VCaP (cell line): ENCODE data around the gene RPL29.

ENCODE experiments used
- H3K27ac ChIP-seq: fragments of 450-650 bp; 2 replicates; pipeline ENCODE4 v1.5.1; 2017
- TF ChIP-seq, protein P1 (sequence below): fragments of 450-650 bp; conservative IDR thresholded peaks from 2 replicates; pipeline ENCODE4 v1.5.1; 2017; ENCODE audit warnings: mild to moderate bottlenecking, moderate library complexity

Gene RPL29

DNA sequence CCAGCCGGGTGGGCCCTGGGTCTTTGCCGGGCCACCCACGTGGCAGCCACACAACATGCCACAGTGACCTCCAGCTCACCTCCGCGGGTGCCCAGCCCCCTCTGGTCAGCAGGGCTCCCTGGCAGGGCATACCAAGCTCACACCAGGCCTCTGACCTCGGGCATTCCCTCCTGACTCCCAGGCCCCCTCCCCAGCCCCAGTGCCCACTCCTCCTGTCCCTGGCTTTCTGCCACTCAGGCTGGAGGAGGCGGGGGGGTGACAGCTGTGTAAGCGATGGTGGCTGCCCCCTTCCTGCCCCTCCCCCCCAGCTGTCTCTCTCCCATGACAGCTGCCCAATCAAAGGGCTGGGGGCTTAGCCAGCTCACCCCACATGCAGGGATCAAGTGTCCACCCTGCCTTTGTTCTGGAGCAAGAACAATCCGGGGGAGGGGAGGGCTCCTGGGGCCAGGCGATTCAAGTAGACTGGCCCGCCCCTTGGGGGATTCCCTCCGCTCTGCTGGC lies 31.7 kb downstream of the RPL29 start:
- TF ChIP-seq, protein P1, sequence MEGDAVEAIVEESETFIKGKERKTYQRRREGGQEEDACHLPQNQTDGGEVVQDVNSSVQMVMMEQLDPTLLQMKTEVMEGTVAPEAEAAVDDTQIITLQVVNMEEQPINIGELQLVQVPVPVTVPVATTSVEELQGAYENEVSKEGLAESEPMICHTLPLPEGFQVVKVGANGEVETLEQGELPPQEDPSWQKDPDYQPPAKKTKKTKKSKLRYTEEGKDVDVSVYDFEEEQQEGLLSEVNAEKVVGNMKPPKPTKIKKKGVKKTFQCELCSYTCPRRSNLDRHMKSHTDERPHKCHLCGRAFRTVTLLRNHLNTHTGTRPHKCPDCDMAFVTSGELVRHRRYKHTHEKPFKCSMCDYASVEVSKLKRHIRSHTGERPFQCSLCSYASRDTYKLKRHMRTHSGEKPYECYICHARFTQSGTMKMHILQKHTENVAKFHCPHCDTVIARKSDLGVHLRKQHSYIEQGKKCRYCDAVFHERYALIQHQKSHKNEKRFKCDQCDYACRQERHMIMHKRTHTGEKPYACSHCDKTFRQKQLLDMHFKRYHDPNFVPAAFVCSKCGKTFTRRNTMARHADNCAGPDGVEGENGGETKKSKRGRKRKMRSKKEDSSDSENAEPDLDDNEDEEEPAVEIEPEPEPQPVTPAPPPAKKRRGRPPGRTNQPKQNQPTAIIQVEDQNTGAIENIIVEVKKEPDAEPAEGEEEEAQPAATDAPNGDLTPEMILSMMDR = no peak
- H3K27ac ChIP-seq = no peak overlapping the region

DNA sequence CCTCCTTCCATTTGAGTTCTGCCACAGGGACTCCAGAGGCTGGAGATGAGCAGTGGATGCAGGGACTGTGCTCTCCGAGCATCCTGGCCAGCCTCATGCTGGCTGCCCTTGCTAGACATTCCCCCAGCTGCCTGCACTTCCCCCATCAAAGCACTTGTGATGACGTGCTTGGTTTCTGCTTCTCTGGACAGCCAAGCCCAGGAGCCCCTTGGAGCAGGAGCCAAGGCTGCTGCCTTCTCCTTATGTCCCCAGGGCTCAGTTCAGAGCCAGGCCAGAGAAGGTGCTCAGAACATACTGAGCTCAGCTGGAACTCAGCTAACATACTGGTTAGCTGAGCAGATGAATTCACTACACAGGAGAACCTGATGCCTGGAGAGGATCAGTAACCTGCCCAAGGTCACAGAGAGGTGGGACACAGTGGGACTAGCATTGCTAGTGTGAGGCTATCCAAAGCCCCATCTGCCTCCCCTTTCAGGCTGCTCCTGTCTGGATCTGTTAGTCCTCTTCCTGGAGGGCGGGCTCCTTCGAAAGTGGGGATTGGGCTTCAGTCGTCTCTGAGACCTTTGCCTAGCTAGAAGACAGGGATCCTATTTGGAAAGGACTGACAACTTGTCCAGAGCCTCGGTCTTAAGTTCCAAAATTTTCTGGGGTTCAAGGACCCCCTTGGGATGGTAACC lies 32.7 kb downstream of the RPL29 start:
- no peak overlapping the region for H3K27ac ChIP-seq
- TF ChIP-seq, protein P1 = no peak

DNA sequence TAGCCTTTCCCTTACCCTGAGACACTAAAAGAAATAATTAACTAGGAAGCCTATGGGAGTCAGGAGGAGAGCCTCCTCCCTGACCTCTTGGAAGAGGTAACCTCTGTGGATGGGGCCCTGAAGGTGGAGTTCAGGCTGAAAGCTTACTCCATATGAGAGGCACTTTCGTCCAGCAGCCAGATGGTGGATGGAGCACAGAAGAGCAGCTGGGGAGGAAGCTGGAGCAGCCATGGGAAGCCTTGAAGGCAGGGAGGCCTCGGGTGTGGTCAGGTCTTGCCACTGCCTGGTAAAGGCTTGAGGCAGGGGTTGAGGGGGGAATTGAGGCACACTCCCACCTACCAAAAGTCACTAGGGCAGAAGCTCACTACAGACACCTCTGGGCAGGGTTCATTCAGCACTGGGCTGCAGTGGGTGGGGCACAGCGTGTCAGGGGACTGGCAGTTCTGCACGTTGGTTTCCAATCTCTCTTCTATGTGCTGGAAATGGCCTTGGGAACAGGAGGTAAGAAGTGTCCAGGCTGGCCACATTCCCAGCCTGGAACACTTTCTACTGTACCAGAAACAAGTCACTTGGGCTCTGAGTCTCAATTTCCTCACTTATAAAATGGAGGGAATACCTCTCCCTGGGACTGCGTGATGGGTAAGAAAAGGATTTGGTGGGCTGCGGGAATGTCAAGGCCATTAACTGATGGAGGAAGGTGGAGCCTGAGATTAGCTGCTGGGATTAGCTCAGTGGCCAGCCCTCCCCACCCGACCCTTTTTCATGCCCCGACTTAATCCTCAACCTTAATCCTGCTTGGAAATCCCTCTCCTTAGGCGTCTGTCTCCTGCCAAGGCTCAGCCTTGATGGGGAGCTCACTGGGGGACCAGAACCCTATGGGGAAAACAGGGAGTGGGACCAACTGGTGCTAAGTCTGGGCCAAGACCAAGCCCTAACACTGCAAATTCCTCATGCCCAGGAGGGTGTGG lies 33.8 kb downstream of the RPL29 start:
- TF ChIP-seq, protein P1 = no peak
- H3K27ac ChIP-seq = no peak overlapping the region

DNA sequence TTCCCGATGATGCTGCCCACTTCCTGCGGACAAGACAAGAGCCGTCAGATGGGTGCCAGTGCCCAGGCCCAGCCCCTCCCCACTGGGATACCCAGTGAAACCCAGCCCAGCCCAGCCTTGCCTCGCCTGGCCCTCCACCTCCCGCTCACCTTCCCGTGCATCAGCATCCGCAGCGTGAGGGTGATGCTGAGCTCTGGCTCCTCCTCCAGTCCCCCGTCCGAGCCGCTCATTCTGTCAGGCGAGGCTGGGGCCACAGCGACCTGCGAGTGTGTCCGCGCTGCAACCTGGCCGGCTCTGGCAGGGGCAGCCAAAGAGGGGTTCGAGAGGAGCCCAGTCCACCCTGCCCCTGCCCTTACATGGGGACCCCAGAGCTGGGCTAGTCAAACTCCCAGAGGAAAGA lies 34.7 kb downstream of the RPL29 start:
- H3K27ac ChIP-seq = no peak overlapping the region
- TF ChIP-seq, protein P1 = no peak

DNA sequence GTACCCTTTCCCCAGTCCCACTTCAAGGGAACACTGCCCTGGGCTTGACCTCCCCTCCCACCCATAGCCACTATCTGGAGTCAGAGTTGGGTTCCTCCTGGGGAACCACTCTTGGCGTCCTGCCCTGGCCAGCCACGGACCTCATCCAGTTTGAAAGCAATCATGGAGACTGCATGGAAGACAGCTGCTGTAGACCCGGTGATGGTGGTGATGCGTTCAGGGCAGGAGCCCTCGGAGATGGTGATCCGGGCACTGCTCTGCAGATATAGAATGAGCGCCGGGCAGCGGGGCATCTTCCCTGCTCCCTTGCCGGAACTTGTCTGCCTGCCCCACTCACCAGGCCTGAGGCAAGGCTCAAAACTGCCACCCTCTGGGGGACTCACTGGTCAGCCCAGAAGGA lies 35.3 kb downstream of the RPL29 start:
- no peak overlapping the region for H3K27ac ChIP-seq

DNA sequence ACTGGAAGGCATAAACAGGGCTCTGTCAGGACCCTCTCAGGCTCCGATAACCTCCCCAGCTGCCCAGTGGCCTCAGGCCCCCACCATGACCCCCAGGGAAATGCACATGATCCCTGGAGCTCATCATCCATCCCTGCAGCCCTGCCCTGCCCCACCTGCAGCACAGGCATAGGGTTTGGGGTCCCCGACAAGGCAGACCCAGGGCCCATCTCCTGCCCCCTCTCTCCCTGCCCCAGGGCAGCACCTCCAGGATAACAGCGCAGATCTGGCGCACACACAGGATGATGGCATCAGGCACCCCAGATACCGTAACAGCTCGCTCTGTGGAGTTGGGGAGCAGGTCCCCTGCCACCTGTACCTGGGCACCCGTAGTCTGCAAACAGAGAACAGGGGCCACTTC lies 36.0 kb downstream of the RPL29 start:
- TF ChIP-seq, protein P1 = no peak
- no peak overlapping the region for H3K27ac ChIP-seq

More for the DNA sequence above, 35.3 kb downstream of the RPL29 start:
- TF ChIP-seq, protein P1 = no peak
